Neutrophil (primary cell): ENCODE data around the gene ABCG8.

Experiments used
- H3K27ac ChIP-seq: fragments of 200-600 bp; sonication (generic); 2 replicates; pipeline ENCODE4 v1.5.1; 2016; ENCODE audit warnings: mild to moderate bottlenecking, moderate library complexity
- H3K27me3 ChIP-seq: fragments of 200-600 bp; sonication (generic); 2 replicates; pipeline ENCODE4 v1.6.0; 2016; ENCODE audit warnings: mild to moderate bottlenecking
- H3K36me3 ChIP-seq: fragments of 200-600 bp; sonication (generic); 2 replicates; pipeline ENCODE4 v1.5.1; 2017
- H3K4me1 ChIP-seq, 2 experiments: fragments of 200-600 bp in 1 of 2; sonication (generic) in 1 of 2; 1 replicate in 1 of 2; 2 replicates in 1 of 2; pipeline versions ENCODE4 v1.5.1 to v1.6.1; 2013 to 2016; ENCODE audit warnings: low read depth in 1 of 2, low read length in 1 of 2, mild to moderate bottlenecking in 1 of 2, moderate library complexity in 1 of 2; ENCODE audit not compliant: control insufficient read depth in 1 of 2, insufficient read depth in 1 of 2
- H3K4me3 ChIP-seq, 2 experiments: fragments of 200-600 bp in 1 of 2; sonication (generic) in 1 of 2; 1 replicate in 1 of 2; 2 replicates in 1 of 2; pipeline ENCODE4 v1.5.1; 2013 to 2016; ENCODE audit warnings: low read depth in 1 of 2, low read length in 1 of 2, mild to moderate bottlenecking in 1 of 2, moderate library complexity in 1 of 2
- H3K9me3 ChIP-seq: fragments of 200-600 bp; sonication (generic); 2 replicates; pipeline ENCODE4 v1.5.1; 2016
- CTCF ChIP-seq: fragments of 200-600 bp; sonication (generic); IDR thresholded peaks from 2 replicates; pipeline ENCODE4 v1.5.1; 2016; ENCODE audit warnings: antibody characterized with exemption

Gene ABCG8

GRCh38 chr2:43853141-43854081, 14.6 kb downstream of the ABCG8 start:
- H3K4me1 ChIP-seq = no peaks in the 10 kb centered on the region
- no peak overlapping the region for H3K4me3 ChIP-seq
- no peaks in the 10 kb centered on the region for H3K36me3 ChIP-seq
- no peak for TF ChIP-seq CTCF
- H3K9me3 ChIP-seq = no peaks in the 10 kb centered on the region
- H3K27me3 ChIP-seq = peaks cover 21% of the 10 kb centered on the region
- no peak overlapping the region for H3K27ac ChIP-seq

- Histone ChIP-seq H3K27ac (no peak overlapping the region), H3K4me1 (no peaks in the 10 kb centered on the region), H3K4me3 (no peak overlapping the region), H3K27me3 (peaks cover 21% of the 10 kb centered on the region), H3K36me3 (no peaks in the 10 kb centered on the region), H3K9me3 (no peaks in the 10 kb centered on the region)
- TF ChIP-seq CTCF = no peak
Observed at GRCh38 chr2:43854671-43855070, 15.9 kb downstream of the ABCG8 start.

- TF ChIP-seq CTCF = no peak
- Histone ChIP-seq H3K27ac (no peak overlapping the region), H3K36me3 (no peaks in the 10 kb centered on the region), H3K4me1 (no peaks in the 10 kb centered on the region), H3K9me3 (no peaks in the 10 kb centered on the region), H3K27me3 (peaks cover 21% of the 10 kb centered on the region), H3K4me3 (no peak overlapping the region)
Observed at GRCh38 chr2:43855292-43855691, 16.5 kb downstream of the ABCG8 start.

- TF ChIP-seq CTCF = no peak
- peaks cover 49% of the 10 kb centered on the region for H3K27me3 ChIP-seq
Observed at GRCh38 chr2:43872151-43872550, 33.4 kb downstream of the ABCG8 start.

GRCh38 chr2:43874776-43875451, 36.1 kb downstream of the ABCG8 start:
- Histone ChIP-seq H3K27ac (no peak overlapping the region), H3K4me3 (no peak overlapping the region), H3K27me3 (peaks cover 30% of the 10 kb centered on the region), H3K4me1 (no peaks in the 10 kb centered on the region), H3K36me3 (no peaks in the 10 kb centered on the region), H3K9me3 (no peaks in the 10 kb centered on the region)
- no peak for TF ChIP-seq CTCF

More at GRCh38 chr2:43872151-43872550, 33.4 kb downstream of the ABCG8 start:
- Histone ChIP-seq H3K27ac (no peak overlapping the region), H3K4me1 (no peaks in the 10 kb centered on the region), H3K36me3 (no peaks in the 10 kb centered on the region), H3K4me3 (no peak overlapping the region), H3K9me3 (no peaks in the 10 kb centered on the region)
